ENCODE data around the gene ARL8A. TPM values are rescaled to one million over a fixed set of nuclear protein-coding genes. Genes with fewer than 3 reads are reported as not detected.

The ARL8A gene
- total and polyA plus RNA-seq, 8 donors: 7.8 to 34.5 (median 20.9) TPM

- H3K36me3 ChIP-seq: no peaks in the 10 kb centered on the region
- intact Hi-C loops (cut with DNase I; ENCODE audit: low total_unique reads): no loop called here
- TF ChIP-seq CTCF (IDR thresholded peaks at IDR 0.05) (no peak), POLR2AphosphoS5 (IDR thresholded peaks at IDR 0.05) (no peak), POLR2A (IDR thresholded peaks at IDR 0.05) (no peak), EP300 (IDR thresholded peaks at IDR 0.05) (no peak)
- H3K4me3 ChIP-seq: no peak overlapping the region
- H3K27me3 ChIP-seq: peaks cover 0 to 40% (median 0%) of the 10 kb centered on the region in 3 donors
- 87 to 90% (median 89%) methylated on average over 21 to 29 of the region's 29 CpGs for WGBS, 5 donors
- H3K4me1 ChIP-seq: no peaks in the 10 kb centered on the region
- no peaks in the 10 kb centered on the region for H3K9me3 ChIP-seq
- no peak for DNase-seq
- H3K27ac ChIP-seq: no peak overlapping the region
Measured at GRCh38 chr1:202176949-202177927, 32.7 kb upstream of the ARL8A start.

GRCh38 chr1:202173993-202174392 lies 29.5 kb upstream of the ARL8A start:
- no peak for DNase-seq
- Histone ChIP-seq H3K9me3 (no peaks in the 10 kb centered on the region), H3K27ac (no peak overlapping the region), H3K36me3 (no peaks in the 10 kb centered on the region), H3K4me3 (no peak overlapping the region), H3K27me3 (peaks cover 0 to 16% (median 0%) of the 10 kb centered on the region in 3 donors), H3K4me1 (no peaks in the 10 kb centered on the region)
- TF ChIP-seq CTCF (IDR thresholded peaks at IDR 0.05): no peak
- TF ChIP-seq EP300 (IDR thresholded peaks at IDR 0.05): no peak
- no peak for TF ChIP-seq POLR2A (IDR thresholded peaks at IDR 0.05)
- no peak for TF ChIP-seq POLR2AphosphoS5 (IDR thresholded peaks at IDR 0.05)
- intact Hi-C loops (cut with DNase I; ENCODE audit: low total_unique reads): no loop called here
- 75 to 89% (median 82%) methylated on average over 7 of the region's 7 CpGs for WGBS, 5 donors

GRCh38 chr1:202172015-202172355 lies 27.4 kb upstream of the ARL8A start:
- WGBS, 5 donors: 80 to 91% (median 83%) methylated on average over 5 of the region's 5 CpGs
- no peaks in the 10 kb centered on the region for H3K9me3 ChIP-seq
- no peak overlapping the region for H3K4me3 ChIP-seq
- H3K4me1 ChIP-seq: peaks cover 0 to 12% (median 8%) of the 10 kb centered on the region in 4 donors
- peaks cover 0 to 11% (median 0%) of the 10 kb centered on the region in 3 donors for H3K27me3 ChIP-seq
- H3K27ac ChIP-seq: no peak overlapping the region
- H3K36me3 ChIP-seq: no peaks in the 10 kb centered on the region
- DNase-seq: no peak
- TF ChIP-seq POLR2A (IDR thresholded peaks at IDR 0.05): no peak
- TF ChIP-seq EP300 (IDR thresholded peaks at IDR 0.05): no peak
- no peak for TF ChIP-seq CTCF (IDR thresholded peaks at IDR 0.05)
- no peak for TF ChIP-seq POLR2AphosphoS5 (IDR thresholded peaks at IDR 0.05)
- intact Hi-C loops (cut with DNase I; ENCODE audit: low total_unique reads): no loop called here

- WGBS, 5 donors: 92 to 98% (median 97%) methylated on average over 10 to 11 of the region's 11 CpGs
- no peak overlapping the region for H3K4me3 ChIP-seq
- intact Hi-C loops (cut with DNase I; ENCODE audit: low total_unique reads): no loop called here
Measured at GRCh38 chr1:202171292-202172014, 26.9 kb upstream of the ARL8A start.

More at GRCh38 chr1:202171292-202172014, 26.9 kb upstream of the ARL8A start:
- DNase-seq: no peak
- Histone ChIP-seq H3K27ac (no peak overlapping the region), H3K9me3 (no peaks in the 10 kb centered on the region), H3K36me3 (no peaks in the 10 kb centered on the region), H3K4me1 (peaks cover 0 to 12% (median 8%) of the 10 kb centered on the region in 4 donors), H3K27me3 (peaks cover 0 to 11% (median 0%) of the 10 kb centered on the region in 3 donors)
- TF ChIP-seq POLR2AphosphoS5 (IDR thresholded peaks at IDR 0.05) (no peak), EP300 (IDR thresholded peaks at IDR 0.05) (no peak), CTCF (IDR thresholded peaks at IDR 0.05) (no peak), POLR2A (IDR thresholded peaks at IDR 0.05) (no peak)
